OCI-LY1 (cell line): Measurements from ENCODE around the gene TTC23L.

Experiments used
- H2AFZ ChIP-seq: fragments of 200-600 bp; sonication (generic), shearing (Covaris generic); 2 replicates; pipeline ENCODE4 v1.6.0; 2014; ENCODE audit warnings: antibody characterized with exemption, mild to moderate bottlenecking, low read length
- H3F3A ChIP-seq: fragments of 200-600 bp; sonication (generic), shearing (Covaris generic); 2 replicates; pipeline ENCODE4 v1.6.0; 2014; ENCODE audit warnings: mild to moderate bottlenecking, antibody characterized with exemption, low read length, moderate library complexity; ENCODE audit not compliant: insufficient read depth
- H3K27ac ChIP-seq: fragments of 200-600 bp; sonication (generic); 2 replicates; pipeline ENCODE4 v1.5.1; 2014; ENCODE audit warnings: low read length, mixed run types, mild to moderate bottlenecking, low read depth; ENCODE audit not compliant: poor library complexity, severe bottlenecking
- H3K27me3 ChIP-seq: fragments of 200-600 bp; sonication (generic); 2 replicates; pipeline ENCODE4 v1.6.0; 2014; ENCODE audit warnings: antibody characterized with exemption, mild to moderate bottlenecking, low read length, moderate library complexity; ENCODE audit not compliant: insufficient read depth
- H3K36me3 ChIP-seq: fragments of 200-600 bp; sonication (generic); 2 replicates; pipeline ENCODE4 v1.6.1; 2014; ENCODE audit warnings: mild to moderate bottlenecking, antibody characterized with exemption, low read length, moderate library complexity, mixed read lengths; ENCODE audit not compliant: insufficient read depth
- H3K4me1 ChIP-seq: fragments of 200-600 bp; sonication (generic); 2 replicates; pipeline ENCODE4 v1.5.1; 2014; ENCODE audit warnings: mild to moderate bottlenecking, low read length, moderate library complexity; ENCODE audit not compliant: insufficient read depth, severe bottlenecking
- H3K4me2 ChIP-seq: fragments of 200-600 bp; sonication (generic), shearing (Covaris generic); 2 replicates; pipeline ENCODE4 v1.6.1; 2014; ENCODE audit warnings: low read length
- H3K4me3 ChIP-seq: fragments of 200-600 bp; sonication (generic); 2 replicates; pipeline ENCODE4 v1.5.1; 2014; ENCODE audit warnings: low read length, low read depth, mild to moderate bottlenecking, mixed read lengths; ENCODE audit not compliant: poor library complexity, severe bottlenecking
- H3K79me2 ChIP-seq: fragments of 200-600 bp; shearing (Covaris generic); 2 replicates; pipeline ENCODE4 v1.6.1; 2016; ENCODE audit warnings: mixed run types, low read length, mixed read lengths; ENCODE audit not compliant: insufficient read depth
- H3K9ac ChIP-seq: fragments of 200-600 bp; sonication (generic), shearing (Covaris generic); 2 replicates; pipeline ENCODE4 v1.6.1; 2014; ENCODE audit warnings: mild to moderate bottlenecking, low read length, mixed read lengths
- H3K9me2 ChIP-seq: fragments of 200-600 bp; sonication (generic), shearing (Covaris generic); 2 replicates; pipeline ENCODE4 v1.6.1; 2014; ENCODE audit warnings: low read depth, mild to moderate bottlenecking, low read length, mixed read lengths
- H3K9me3 ChIP-seq: fragments of 200-600 bp; shearing (Covaris generic); 2 replicates; pipeline ENCODE4 v1.6.1; 2014; ENCODE audit warnings: low read length, mixed read lengths
- H4K20me1 ChIP-seq: fragments of 200-600 bp; sonication (generic), shearing (Covaris generic); 2 replicates; pipeline ENCODE4 v1.6.0; 2016; ENCODE audit warnings: mild to moderate bottlenecking, low read length; ENCODE audit not compliant: insufficient read depth
- EZH2 ChIP-seq: fragments of 200-600 bp; sonication (generic), shearing (Covaris generic); IDR thresholded peaks from 2 replicates; pipeline ENCODE4 v1.8.0; 2017; ENCODE audit warnings: borderline replicate concordance, mixed run types, mild to moderate bottlenecking, antibody characterized with exemption, low read length, moderate library complexity, mixed read lengths
- TF ChIP-seq, protein P1 (sequence below): fragments of 200-600 bp; sonication (generic), shearing (Covaris generic); IDR thresholded peaks from 2 replicates; pipeline ENCODE4 v1.5.1; 2017; ENCODE audit warnings: mild to moderate bottlenecking, antibody characterized with exemption, low read length, moderate library complexity, mixed read lengths

Gene TTC23L

DNA sequence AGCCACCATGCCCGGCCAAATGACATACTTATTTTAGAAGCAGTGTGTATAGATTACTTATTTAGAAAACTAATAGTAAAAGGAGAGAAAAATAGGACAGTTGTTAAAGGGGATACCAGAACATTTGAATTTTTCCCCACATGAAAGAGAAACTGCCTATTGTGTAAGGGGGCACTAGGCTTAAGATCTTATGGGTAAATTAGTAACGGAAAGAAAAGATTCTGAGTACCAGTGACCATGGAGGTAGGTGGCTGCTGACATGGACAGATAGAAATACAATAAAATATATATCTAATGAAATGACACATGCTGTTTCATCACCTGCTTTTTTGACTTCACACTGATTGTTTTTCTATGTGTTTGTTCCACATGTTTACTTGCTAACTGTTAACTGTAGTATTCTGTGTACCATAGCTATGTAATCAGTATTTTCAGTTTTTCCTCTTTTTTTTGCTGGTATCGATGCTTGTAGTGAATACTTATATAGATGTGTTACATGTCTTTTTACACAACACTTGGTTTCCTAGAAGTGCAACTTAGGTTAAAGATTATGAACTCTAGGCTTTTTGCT, 87.4 kb downstream of the TTC23L start:
- peaks cover 63% of the 10 kb centered on the region for H3K36me3 ChIP-seq
- no peak overlapping the region for H3K4me2 ChIP-seq
- TF ChIP-seq, protein P1, sequence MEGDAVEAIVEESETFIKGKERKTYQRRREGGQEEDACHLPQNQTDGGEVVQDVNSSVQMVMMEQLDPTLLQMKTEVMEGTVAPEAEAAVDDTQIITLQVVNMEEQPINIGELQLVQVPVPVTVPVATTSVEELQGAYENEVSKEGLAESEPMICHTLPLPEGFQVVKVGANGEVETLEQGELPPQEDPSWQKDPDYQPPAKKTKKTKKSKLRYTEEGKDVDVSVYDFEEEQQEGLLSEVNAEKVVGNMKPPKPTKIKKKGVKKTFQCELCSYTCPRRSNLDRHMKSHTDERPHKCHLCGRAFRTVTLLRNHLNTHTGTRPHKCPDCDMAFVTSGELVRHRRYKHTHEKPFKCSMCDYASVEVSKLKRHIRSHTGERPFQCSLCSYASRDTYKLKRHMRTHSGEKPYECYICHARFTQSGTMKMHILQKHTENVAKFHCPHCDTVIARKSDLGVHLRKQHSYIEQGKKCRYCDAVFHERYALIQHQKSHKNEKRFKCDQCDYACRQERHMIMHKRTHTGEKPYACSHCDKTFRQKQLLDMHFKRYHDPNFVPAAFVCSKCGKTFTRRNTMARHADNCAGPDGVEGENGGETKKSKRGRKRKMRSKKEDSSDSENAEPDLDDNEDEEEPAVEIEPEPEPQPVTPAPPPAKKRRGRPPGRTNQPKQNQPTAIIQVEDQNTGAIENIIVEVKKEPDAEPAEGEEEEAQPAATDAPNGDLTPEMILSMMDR = no peak
- TF ChIP-seq EZH2 = no peak
- H3K9ac ChIP-seq = no peak overlapping the region
- H3K79me2 ChIP-seq = peaks cover 16% of the 10 kb centered on the region
- no peaks in the 10 kb centered on the region for H4K20me1 ChIP-seq
- H3K9me3 ChIP-seq = no peaks in the 10 kb centered on the region
- H3K9me2 ChIP-seq = no peaks in the 10 kb centered on the region
- H2AFZ ChIP-seq = no peak overlapping the region
- peaks cover 20% of the 10 kb centered on the region for H3K4me1 ChIP-seq
- no peaks in the 10 kb centered on the region for H3K27me3 ChIP-seq
- H3K27ac ChIP-seq = no peak overlapping the region
- H3K4me3 ChIP-seq = no peak overlapping the region
- H3F3A ChIP-seq = no peaks in the 10 kb centered on the region

DNA sequence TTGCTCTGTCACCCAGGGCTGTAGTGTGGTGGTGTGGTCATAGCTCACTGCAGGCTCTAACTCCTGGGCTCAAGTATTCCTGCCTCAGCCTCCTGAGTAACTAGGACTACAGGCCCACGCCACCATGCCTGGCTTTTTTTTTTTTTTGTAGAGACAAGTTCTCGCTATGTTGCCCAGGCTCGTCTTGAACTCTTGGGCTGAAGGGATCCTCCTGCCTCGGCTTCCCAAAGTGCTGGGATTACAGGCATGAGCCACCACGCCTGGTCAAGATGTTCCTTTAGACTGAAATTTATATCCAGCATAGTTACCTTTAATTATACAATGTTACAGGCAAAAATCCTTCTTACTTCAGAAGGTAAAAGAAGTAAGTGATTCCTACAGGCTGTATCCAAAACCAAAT, 88.8 kb downstream of the TTC23L start:
- Histone ChIP-seq H3K79me2 (peaks cover 28% of the 10 kb centered on the region), H4K20me1 (no peaks in the 10 kb centered on the region), H3K4me3 (no peak overlapping the region), H3K4me1 (peaks cover 24% of the 10 kb centered on the region), H3K27ac (peak overlapping the region; percentile 23), H3K36me3 (peaks cover 51% of the 10 kb centered on the region), H3F3A (no peaks in the 10 kb centered on the region), H3K9ac (no peak overlapping the region), H3K27me3 (no peaks in the 10 kb centered on the region), H3K9me3 (no peaks in the 10 kb centered on the region), H2AFZ (no peak overlapping the region), H3K9me2 (no peaks in the 10 kb centered on the region), H3K4me2 (no peak overlapping the region)
- no peak for TF ChIP-seq EZH2
- TF ChIP-seq, protein P1 = no peak

DNA sequence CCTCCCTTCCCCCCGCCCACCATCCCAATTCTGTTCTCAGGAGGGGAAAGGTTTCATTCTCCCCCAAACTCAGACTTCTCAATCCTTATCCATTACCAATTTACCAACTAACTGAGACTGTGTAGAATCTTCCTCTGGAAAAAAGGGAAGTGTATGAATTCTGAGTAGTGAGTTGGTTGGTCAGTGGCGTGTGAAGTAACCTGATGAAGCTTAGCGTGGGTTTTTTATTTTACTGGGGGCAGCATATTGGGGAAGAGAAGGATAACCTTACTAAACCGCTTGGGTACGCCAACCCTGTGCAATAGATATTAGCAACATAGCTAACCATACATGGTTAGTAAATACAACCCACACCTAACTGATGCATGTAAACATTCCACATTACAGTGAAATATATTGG, 89.3 kb downstream of the TTC23L start:
- H3K9me3 ChIP-seq = no peaks in the 10 kb centered on the region
- no peaks in the 10 kb centered on the region for H3K9me2 ChIP-seq
- H3K4me1 ChIP-seq = peaks cover 24% of the 10 kb centered on the region
- H3K9ac ChIP-seq = no peak overlapping the region
- no peak for TF ChIP-seq EZH2
- TF ChIP-seq, protein P1 = no peak
- no peaks in the 10 kb centered on the region for H3K27me3 ChIP-seq
- no peak overlapping the region for H2AFZ ChIP-seq
- no peaks in the 10 kb centered on the region for H3F3A ChIP-seq
- H3K4me3 ChIP-seq = peak overlapping the region; percentile 53
- H3K4me2 ChIP-seq = peak overlapping the region; percentile 59; the same call in 1 of the 2 replicates
- peaks cover 33% of the 10 kb centered on the region for H3K79me2 ChIP-seq
- H4K20me1 ChIP-seq = no peaks in the 10 kb centered on the region
- H3K27ac ChIP-seq = peak overlapping the region; percentile 23
- peaks cover 46% of the 10 kb centered on the region for H3K36me3 ChIP-seq
